Measurements from ENCODE around the gene GALNT11.
A peak's percentile ranks its signal among the peaks of the same experiment; 100 is the strongest.
"Not testable (repeated sequence)": the region's sequence is repeated elsewhere in the genome, so short reads cannot be mapped to it uniquely, and the experiment has no call there.

Gene GALNT11

DNA sequence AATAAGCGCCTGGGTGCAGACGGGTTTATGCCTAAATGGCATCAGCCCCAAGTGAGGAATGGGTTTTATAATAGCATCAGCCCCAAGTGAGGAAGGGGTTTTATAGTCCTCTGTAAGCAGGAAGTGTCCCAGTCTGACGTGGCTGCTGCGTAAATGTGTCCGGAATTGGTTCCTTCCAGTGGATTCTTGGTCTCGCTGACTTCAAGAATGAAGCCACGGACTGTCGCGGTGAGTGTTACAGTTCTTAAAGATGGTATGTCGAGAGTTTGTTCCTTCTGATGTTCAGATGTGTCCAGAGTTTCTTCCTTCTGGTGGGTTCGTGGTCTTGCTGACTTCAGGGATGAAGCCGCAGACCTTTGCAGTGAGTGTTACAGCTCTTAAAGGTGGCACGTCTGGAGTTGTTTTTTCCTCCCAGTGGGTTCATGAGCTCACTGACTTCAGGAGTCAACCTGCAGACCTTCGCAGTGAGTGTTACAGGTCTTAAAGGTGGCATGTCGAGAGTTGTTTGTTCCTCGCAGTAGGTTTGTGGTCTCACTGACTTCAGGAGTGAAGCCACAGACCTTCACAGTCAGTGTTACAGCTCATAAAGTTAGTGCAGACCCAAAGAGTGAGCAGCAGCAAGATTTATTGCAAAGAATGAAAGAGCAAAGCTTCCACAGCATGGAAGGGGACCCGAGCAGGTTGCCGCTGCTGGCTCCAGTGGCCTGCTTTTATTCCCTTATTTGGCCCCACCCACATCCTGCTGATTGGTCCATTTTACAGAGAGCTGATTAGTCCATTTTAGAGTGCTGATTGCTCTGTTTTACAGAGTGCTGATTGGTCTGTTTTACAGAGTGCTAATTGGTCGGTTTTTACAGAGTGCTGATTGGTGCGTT, 2.3 kb downstream of the GALNT11 start:
- not testable (repeated sequence) for H2BK5ac ChIP-seq (ENCODE audit: low read depth, low read length, poor library complexity); H3K9me3 ChIP-seq (ENCODE audit: insufficient read depth, low read depth, low read length); H2AK5ac ChIP-seq (ENCODE audit: low read length); H3K79me2 ChIP-seq (ENCODE audit: control insufficient read depth, insufficient read depth, low read length, poor library complexity); H3K27me3 ChIP-seq (ENCODE audit: insufficient read depth, low read length); H4K8ac ChIP-seq (ENCODE audit: low read depth, low read length); H3K9ac ChIP-seq (ENCODE audit: low read length); H3K14ac ChIP-seq (ENCODE audit: low read length); H3K79me1 ChIP-seq (ENCODE audit: low read length); H2BK120ac ChIP-seq (ENCODE audit: insufficient read depth, low read length, poor library complexity); H4K12ac ChIP-seq (ENCODE audit: low read depth, low read length); H3K23ac ChIP-seq (ENCODE audit: low read length); DNase-seq; H3K4me2 ChIP-seq (ENCODE audit: low read length); H3K27ac ChIP-seq (ENCODE audit: low read depth, low read length); H3K4me3 ChIP-seq (ENCODE audit: low read depth, low read length); H3K18ac ChIP-seq (ENCODE audit: low read length); H3K36me3 ChIP-seq (ENCODE audit: control insufficient read depth in 1 of 2, insufficient read depth in 2 of 2, low read length in 2 of 2); H4K91ac ChIP-seq (ENCODE audit: low read depth, low read length); H2BK12ac ChIP-seq (ENCODE audit: low read length); H2AFZ ChIP-seq (ENCODE audit: insufficient read depth, low read length, poor library complexity); H3K4ac ChIP-seq (ENCODE audit: low read depth, low read length); H3K4me1 ChIP-seq (ENCODE audit: control insufficient read depth in 1 of 2, insufficient read depth in 2 of 2, low read length in 2 of 2)
- no CpG with 5 or more reads among the region's 20 CpGs for WGBS (ENCODE audit: extremely low coverage, insufficient coverage, insufficient read length)

DNA sequence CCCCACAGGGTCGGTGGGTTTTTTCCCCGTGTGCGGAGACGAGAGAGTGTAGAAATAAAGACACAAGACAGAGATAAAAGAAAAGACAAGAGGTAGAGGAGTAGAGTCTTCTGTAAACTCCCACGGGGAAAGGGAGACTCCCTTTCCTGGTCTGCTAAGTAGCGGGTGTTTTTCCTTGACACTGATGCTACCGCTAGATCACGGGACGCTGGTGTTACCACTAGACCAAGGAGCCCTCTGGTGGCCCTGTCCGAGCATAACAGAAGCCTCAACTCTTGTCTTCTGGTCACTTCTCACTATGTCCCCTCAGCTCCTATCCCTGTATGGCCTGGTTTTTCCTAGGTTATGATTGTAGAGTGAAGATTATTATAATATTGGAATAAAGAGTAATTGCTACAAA, 4.6 kb downstream of the GALNT11 start:
- not testable (repeated sequence) for H3K4me2 ChIP-seq (ENCODE audit: low read length); H4K12ac ChIP-seq (ENCODE audit: low read depth, low read length); H2AFZ ChIP-seq (ENCODE audit: insufficient read depth, low read length, poor library complexity); H3K14ac ChIP-seq (ENCODE audit: low read length); H3K36me3 ChIP-seq (ENCODE audit: control insufficient read depth in 1 of 2, insufficient read depth in 2 of 2, low read length in 2 of 2); H4K91ac ChIP-seq (ENCODE audit: low read depth, low read length); H3K4me1 ChIP-seq (ENCODE audit: control insufficient read depth in 1 of 2, insufficient read depth in 2 of 2, low read length in 2 of 2); H3K4ac ChIP-seq (ENCODE audit: low read depth, low read length); H3K79me1 ChIP-seq (ENCODE audit: low read length); H2AK5ac ChIP-seq (ENCODE audit: low read length); H2BK120ac ChIP-seq (ENCODE audit: insufficient read depth, low read length, poor library complexity); H2BK5ac ChIP-seq (ENCODE audit: low read depth, low read length, poor library complexity); H3K9me3 ChIP-seq (ENCODE audit: insufficient read depth, low read depth, low read length); H3K4me3 ChIP-seq (ENCODE audit: low read depth, low read length); H2BK12ac ChIP-seq (ENCODE audit: low read length); H3K18ac ChIP-seq (ENCODE audit: low read length); H3K79me2 ChIP-seq (ENCODE audit: control insufficient read depth, insufficient read depth, low read length, poor library complexity); H4K8ac ChIP-seq (ENCODE audit: low read depth, low read length); H3K27ac ChIP-seq (ENCODE audit: low read depth, low read length); H3K27me3 ChIP-seq (ENCODE audit: insufficient read depth, low read length); H3K9ac ChIP-seq (ENCODE audit: low read length); H3K23ac ChIP-seq (ENCODE audit: low read length)
- peak; percentile 69 to 78 for DNase-seq
- no CpG with 5 or more reads among the region's 10 CpGs for WGBS (ENCODE audit: extremely low coverage, insufficient coverage, insufficient read length)

- H3K4me1 ChIP-seq (ENCODE audit: control insufficient read depth in 1 of 2, insufficient read depth in 2 of 2, low read length in 2 of 2); H3K23ac ChIP-seq (ENCODE audit: low read length); H4K12ac ChIP-seq (ENCODE audit: low read depth, low read length); H3K9ac ChIP-seq (ENCODE audit: low read length); H3K27ac ChIP-seq (ENCODE audit: low read depth, low read length); DNase-seq; H3K36me3 ChIP-seq (ENCODE audit: control insufficient read depth in 1 of 2, insufficient read depth in 2 of 2, low read length in 2 of 2); H2AK5ac ChIP-seq (ENCODE audit: low read length); H3K4me3 ChIP-seq (ENCODE audit: low read depth, low read length); H2BK120ac ChIP-seq (ENCODE audit: insufficient read depth, low read length, poor library complexity); H3K79me2 ChIP-seq (ENCODE audit: control insufficient read depth, insufficient read depth, low read length, poor library complexity); H2AFZ ChIP-seq (ENCODE audit: insufficient read depth, low read length, poor library complexity); H3K4me2 ChIP-seq (ENCODE audit: low read length); H4K91ac ChIP-seq (ENCODE audit: low read depth, low read length); H3K79me1 ChIP-seq (ENCODE audit: low read length); H3K27me3 ChIP-seq (ENCODE audit: insufficient read depth, low read length); H2BK5ac ChIP-seq (ENCODE audit: low read depth, low read length, poor library complexity); H4K8ac ChIP-seq (ENCODE audit: low read depth, low read length); H3K4ac ChIP-seq (ENCODE audit: low read depth, low read length); H3K18ac ChIP-seq (ENCODE audit: low read length); H3K14ac ChIP-seq (ENCODE audit: low read length); H2BK12ac ChIP-seq (ENCODE audit: low read length); H3K9me3 ChIP-seq (ENCODE audit: insufficient read depth, low read depth, low read length): not testable (repeated sequence)
- no CpG with 5 or more reads among the region's 1 CpG for WGBS (ENCODE audit: extremely low coverage, insufficient coverage, insufficient read length)
Observed at GRCh38 chr7:152030639-152031038, 5.2 kb downstream of the GALNT11 start.

GRCh38 chr7:152035817-152036216, 10.3 kb downstream of the GALNT11 start:
- no peak overlapping the region for H2BK12ac ChIP-seq (ENCODE audit: low read length)
- peak overlapping the region; percentile 56 for H3K4me2 ChIP-seq (ENCODE audit: low read length)
- H3K79me2 ChIP-seq (ENCODE audit: control insufficient read depth, insufficient read depth, low read length, poor library complexity): no peaks in the 10 kb centered on the region
- WGBS (ENCODE audit: extremely low coverage, insufficient coverage, insufficient read length): no CpG with 5 or more reads among the region's 5 CpGs
- H3K36me3 ChIP-seq (ENCODE audit: control insufficient read depth in 1 of 2, insufficient read depth in 2 of 2, low read length in 2 of 2): peaks cover 0 to 3% of the 10 kb centered on the region in 2 experiments
- no peak overlapping the region for H2AK5ac ChIP-seq (ENCODE audit: low read length)
- no peak overlapping the region for H3K27ac ChIP-seq (ENCODE audit: low read depth, low read length)
- H4K8ac ChIP-seq (ENCODE audit: low read depth, low read length): no peak overlapping the region
- H3K18ac ChIP-seq (ENCODE audit: low read length): no peak overlapping the region
- DNase-seq: no peak
- H2BK120ac ChIP-seq (ENCODE audit: insufficient read depth, low read length, poor library complexity): no peak overlapping the region
- H3K4me3 ChIP-seq (ENCODE audit: low read depth, low read length): no peak overlapping the region
- H3K4me1 ChIP-seq (ENCODE audit: control insufficient read depth in 1 of 2, insufficient read depth in 2 of 2, low read length in 2 of 2): no peaks in the 10 kb centered on the region
- no peak overlapping the region for H4K91ac ChIP-seq (ENCODE audit: low read depth, low read length)
- no peaks in the 10 kb centered on the region for H3K27me3 ChIP-seq (ENCODE audit: insufficient read depth, low read length)
- no peak overlapping the region for H4K12ac ChIP-seq (ENCODE audit: low read depth, low read length)
- H2AFZ ChIP-seq (ENCODE audit: insufficient read depth, low read length, poor library complexity): no peak overlapping the region
- no peak overlapping the region for H3K14ac ChIP-seq (ENCODE audit: low read length)
- H3K9ac ChIP-seq (ENCODE audit: low read length): no peak overlapping the region
- no peak overlapping the region for H2BK5ac ChIP-seq (ENCODE audit: low read depth, low read length, poor library complexity)
- no peaks in the 10 kb centered on the region for H3K79me1 ChIP-seq (ENCODE audit: low read length)
- no peak overlapping the region for H3K23ac ChIP-seq (ENCODE audit: low read length)
- H3K4ac ChIP-seq (ENCODE audit: low read depth, low read length): no peak overlapping the region
- peaks cover 4% of the 10 kb centered on the region for H3K9me3 ChIP-seq (ENCODE audit: insufficient read depth, low read depth, low read length)
